Chondrocyte (in vitro differentiated cells): ENCODE results near the gene ADARB2. TPM values are rescaled to one million over a fixed set of nuclear protein-coding genes. Genes with fewer than 3 reads are reported as not detected.

Experiments used
- DNase-seq: peaks from one replicate; pipeline ENCODE4 v3.0.0; 2021; ENCODE audit warnings: mixed read lengths, low spot score
- H3K27ac Mint-ChIP-seq: one replicate; pipeline ENCODE4 v1.8.0; 2021; ENCODE audit warnings: mild to moderate bottlenecking, moderate library complexity, mixed read lengths; ENCODE audit not compliant: unreplicated experiment
- H3K27me3 Mint-ChIP-seq: 2 replicates; pipeline ENCODE4 v1.8.0; 2021; ENCODE audit warnings: low read depth, mixed read lengths
- H3K36me3 Mint-ChIP-seq: 2 replicates; pipeline ENCODE4 v1.8.0; 2021; ENCODE audit warnings: low read depth, mixed read lengths
- H3K4me1 Mint-ChIP-seq: 2 replicates; pipeline ENCODE4 v1.8.0; 2021; ENCODE audit warnings: low read depth, mild to moderate bottlenecking, mixed read lengths
- H3K4me3 Mint-ChIP-seq: one replicate; pipeline ENCODE4 v1.8.0; 2021; ENCODE audit warnings: mild to moderate bottlenecking, moderate library complexity, mixed read lengths; ENCODE audit not compliant: unreplicated experiment
- H3K9me3 Mint-ChIP-seq: 2 replicates; pipeline ENCODE4 v1.8.0; 2021; ENCODE audit warnings: low read depth, mixed read lengths
- CTCF ChIP-seq: fragments of 200-600 bp; sonication (generic); IDR thresholded peaks from 2 replicates; pipeline ENCODE4 v1.5.0; 2021; ENCODE audit warnings: antibody characterized with exemption, mild to moderate bottlenecking, moderate library complexity
- total RNA-seq: library from RNA; stranded (reverse); gene quantifications from 3 replicates; pipeline ENCODE4 v1.2.1, GENCODE V29; 2021

The ADARB2 gene
- total RNA-seq, 1 donor from 2014 or later = 3.3 TPM

- Mint-ChIP-seq H3K36me3 (no peaks in the 10 kb centered on the region), H3K4me1 (peaks cover 38% of the 10 kb centered on the region), H3K27ac (no peak overlapping the region)
Observed at GRCh38 chr10:1270906-1271305, 466.4 kb downstream of the ADARB2 start.

GRCh38 chr10:1270490-1270889 is 466.8 kb downstream of the ADARB2 start:
- H3K36me3 Mint-ChIP-seq = no peaks in the 10 kb centered on the region
- peaks cover 38% of the 10 kb centered on the region for H3K4me1 Mint-ChIP-seq
- H3K9me3 Mint-ChIP-seq = no peaks in the 10 kb centered on the region
- H3K27me3 Mint-ChIP-seq = no peaks in the 10 kb centered on the region
- no peak overlapping the region for H3K27ac Mint-ChIP-seq
- no peak for TF ChIP-seq CTCF
- no peak overlapping the region for H3K4me3 Mint-ChIP-seq
- DNase-seq = no peak

More at GRCh38 chr10:1270906-1271305, 466.4 kb downstream of the ADARB2 start:
- Mint-ChIP-seq H3K9me3 (no peaks in the 10 kb centered on the region), H3K27me3 (no peaks in the 10 kb centered on the region), H3K4me3 (no peak overlapping the region)
- TF ChIP-seq CTCF = no peak
- no peak for DNase-seq

- no peak overlapping the region for H3K27ac Mint-ChIP-seq
- peaks cover 25% of the 10 kb centered on the region for H3K4me1 Mint-ChIP-seq
- H3K36me3 Mint-ChIP-seq = no peaks in the 10 kb centered on the region
- no peaks in the 10 kb centered on the region for H3K9me3 Mint-ChIP-seq
- DNase-seq = no peak
- no peak for TF ChIP-seq CTCF
- no peaks in the 10 kb centered on the region for H3K27me3 Mint-ChIP-seq
- no peak overlapping the region for H3K4me3 Mint-ChIP-seq
Observed at GRCh38 chr10:1268831-1269230, 468.5 kb downstream of the ADARB2 start.

GRCh38 chr10:1267568-1267967 is 469.8 kb downstream of the ADARB2 start:
- Mint-ChIP-seq H3K9me3 (no peaks in the 10 kb centered on the region), H3K4me1 (peaks cover 14% of the 10 kb centered on the region), H3K4me3 (no peak overlapping the region), H3K27ac (no peak overlapping the region), H3K36me3 (no peaks in the 10 kb centered on the region), H3K27me3 (no peaks in the 10 kb centered on the region)
- no peak for DNase-seq
- no peak for TF ChIP-seq CTCF

GRCh38 chr10:1267148-1267547 is 470.2 kb downstream of the ADARB2 start:
- H3K36me3 Mint-ChIP-seq = no peaks in the 10 kb centered on the region
- H3K4me3 Mint-ChIP-seq = no peak overlapping the region
- no peaks in the 10 kb centered on the region for H3K27me3 Mint-ChIP-seq
- peaks cover 14% of the 10 kb centered on the region for H3K4me1 Mint-ChIP-seq
- H3K9me3 Mint-ChIP-seq = peaks cover 3% of the 10 kb centered on the region
- DNase-seq = no peak
- no peak for TF ChIP-seq CTCF
- no peak overlapping the region for H3K27ac Mint-ChIP-seq
